GM12872 (cell line): ENCODE data around the gene MLLT1.

ENCODE experiments used
- TF ChIP-seq, protein P1 (sequence below): IDR thresholded peaks from 3 replicates; pipeline ENCODE4 v1.5.1; 2011; ENCODE audit warnings: low read depth, mild to moderate bottlenecking, low read length, moderate library complexity; ENCODE audit not compliant: insufficient read depth

Gene MLLT1

GRCh38 chr19:6236310-6237291 lies 43.2 kb downstream of the MLLT1 start:
- TF ChIP-seq, protein P1, sequence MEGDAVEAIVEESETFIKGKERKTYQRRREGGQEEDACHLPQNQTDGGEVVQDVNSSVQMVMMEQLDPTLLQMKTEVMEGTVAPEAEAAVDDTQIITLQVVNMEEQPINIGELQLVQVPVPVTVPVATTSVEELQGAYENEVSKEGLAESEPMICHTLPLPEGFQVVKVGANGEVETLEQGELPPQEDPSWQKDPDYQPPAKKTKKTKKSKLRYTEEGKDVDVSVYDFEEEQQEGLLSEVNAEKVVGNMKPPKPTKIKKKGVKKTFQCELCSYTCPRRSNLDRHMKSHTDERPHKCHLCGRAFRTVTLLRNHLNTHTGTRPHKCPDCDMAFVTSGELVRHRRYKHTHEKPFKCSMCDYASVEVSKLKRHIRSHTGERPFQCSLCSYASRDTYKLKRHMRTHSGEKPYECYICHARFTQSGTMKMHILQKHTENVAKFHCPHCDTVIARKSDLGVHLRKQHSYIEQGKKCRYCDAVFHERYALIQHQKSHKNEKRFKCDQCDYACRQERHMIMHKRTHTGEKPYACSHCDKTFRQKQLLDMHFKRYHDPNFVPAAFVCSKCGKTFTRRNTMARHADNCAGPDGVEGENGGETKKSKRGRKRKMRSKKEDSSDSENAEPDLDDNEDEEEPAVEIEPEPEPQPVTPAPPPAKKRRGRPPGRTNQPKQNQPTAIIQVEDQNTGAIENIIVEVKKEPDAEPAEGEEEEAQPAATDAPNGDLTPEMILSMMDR = no peak

GRCh38 chr19:6235031-6235951 lies 44.5 kb downstream of the MLLT1 start:
- TF ChIP-seq, protein P1 = no peak

GRCh38 chr19:6234527-6234926 lies 45.2 kb downstream of the MLLT1 start:
- TF ChIP-seq, protein P1 = no peak

DNA sequence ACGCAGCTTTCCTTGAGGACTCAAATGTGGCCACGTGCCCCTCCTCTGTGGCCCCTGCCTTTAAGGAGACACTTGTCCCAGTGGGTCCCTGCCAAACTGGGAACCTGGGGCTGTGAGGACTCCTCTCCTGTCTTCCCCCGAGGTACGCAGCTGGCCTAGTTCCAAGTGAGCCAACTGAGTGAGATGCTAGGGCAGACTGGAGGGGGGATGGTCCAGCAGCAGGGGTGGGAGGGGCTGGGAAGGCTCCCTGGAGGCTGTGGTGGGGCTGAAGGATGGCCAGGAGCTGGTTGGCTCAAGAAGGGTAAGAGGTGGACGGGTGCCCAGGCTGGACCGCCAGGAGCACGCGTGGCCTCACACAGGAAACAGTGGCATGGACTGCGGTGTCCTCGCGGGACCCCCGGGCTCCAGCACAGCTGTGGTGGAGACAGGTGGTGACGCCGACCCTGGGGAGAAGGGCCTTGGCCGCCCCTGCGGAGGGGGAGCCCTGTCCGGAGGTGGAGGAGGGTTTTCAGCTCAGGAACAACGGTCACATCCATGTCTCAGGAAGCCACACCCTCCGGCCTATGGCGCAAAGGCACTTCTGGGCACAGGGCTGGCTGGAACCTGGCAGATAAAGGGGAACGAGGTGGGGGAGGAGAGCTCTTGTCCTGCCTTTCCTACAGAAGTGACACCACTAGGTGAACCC lies 45.8 kb downstream of the MLLT1 start:
- TF ChIP-seq, protein P1 = no peak

- TF ChIP-seq, protein P1 = no peak
Observed at GRCh38 chr19:6233056-6233826, 46.5 kb downstream of the MLLT1 start.

DNA sequence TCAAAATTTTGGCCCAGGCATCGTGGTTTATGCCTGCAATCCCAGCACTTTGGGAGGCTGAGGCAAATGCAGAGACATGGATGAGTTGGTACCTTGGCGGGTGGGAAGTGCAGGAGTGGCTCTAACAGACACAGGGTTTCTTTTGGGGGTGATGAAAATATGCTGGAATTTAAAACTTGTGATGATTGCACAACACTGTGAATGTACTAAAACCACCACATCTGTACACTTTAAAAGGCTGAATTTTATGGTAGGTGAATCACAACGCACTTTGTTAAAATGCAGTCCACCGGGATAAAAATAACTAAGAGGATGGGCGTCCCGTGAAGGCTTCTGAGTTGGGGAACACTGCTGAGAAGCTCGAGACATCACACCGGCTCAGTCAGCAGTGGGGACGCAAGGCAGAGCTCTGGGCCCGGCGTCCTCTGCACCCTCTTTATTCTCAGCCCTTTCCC lies 47.1 kb downstream of the MLLT1 start:
- TF ChIP-seq, protein P1 = no peak
